Measurements from ENCODE around the gene ORAI1.
"Not testable (repeated sequence)": the region's sequence is repeated elsewhere in the genome, so short reads cannot be mapped to it uniquely, and the experiment has no call there.

ORAI1 gene

GRCh38 chr12:121649819-121650353, 23.6 kb downstream of the ORAI1 start:
- DNase-seq = no peak

- DNase-seq = no peak
Measured at GRCh38 chr12:121651320-121651719, 25.0 kb downstream of the ORAI1 start.

- DNase-seq = no peak
Measured at GRCh38 chr12:121652767-121653497, 26.6 kb downstream of the ORAI1 start.

- DNase-seq = no peak
Measured at GRCh38 chr12:121653999-121654398, 27.7 kb downstream of the ORAI1 start.

- DNase-seq = no peak
Measured at GRCh38 chr12:121656122-121656521, 29.8 kb downstream of the ORAI1 start.

- DNase-seq = no peak
Measured at GRCh38 chr12:121657305-121658008, 31.1 kb downstream of the ORAI1 start.

GRCh38 chr12:121661353-121662105, 35.2 kb downstream of the ORAI1 start:
- DNase-seq = not testable (repeated sequence)

GRCh38 chr12:121663610-121663929, 37.2 kb downstream of the ORAI1 start:
- DNase-seq = no peak

GRCh38 chr12:121666829-121667228, 40.5 kb downstream of the ORAI1 start:
- DNase-seq = not testable (repeated sequence)

- DNase-seq = peak; percentile 41
Measured at GRCh38 chr12:121668750-121669520, 42.6 kb downstream of the ORAI1 start.

- DNase-seq = no peak
Measured at GRCh38 chr12:121669521-121669900, 43.2 kb downstream of the ORAI1 start, which contains the start of gene MORN3. MORN3 (minus strand) TSS chr12:121669654; CDS start chr12:121669483, 171 bp downstream.

GRCh38 chr12:121673013-121673511, 46.7 kb downstream of the ORAI1 start:
- peak; percentile 96 for DNase-seq

- DNase-seq = peak; percentile 92
Measured at GRCh38 chr12:121676190-121676589, 49.9 kb downstream of the ORAI1 start.

GRCh38 chr12:121678305-121678704, 52.0 kb downstream of the ORAI1 start:
- no peak for DNase-seq

GRCh38 chr12:121678716-121679300, 52.5 kb downstream of the ORAI1 start:
- no peak for DNase-seq

- not testable (repeated sequence) for DNase-seq
Measured at GRCh38 chr12:121679661-121680197, 53.4 kb downstream of the ORAI1 start.

GRCh38 chr12:121688966-121689365, 62.6 kb downstream of the ORAI1 start:
- no peak for DNase-seq

- no peak for DNase-seq
Measured at GRCh38 chr12:121689430-121689829, 63.1 kb downstream of the ORAI1 start.
